OCI-LY3 (cell line): ENCODE data around the gene UBXN2A.

Experiments
- CTCF ChIP-seq: fragments of 200-600, 300-600 bp; sonication (generic); IDR thresholded peaks from 2 replicates; pipeline ENCODE4 v1.5.1; 2014; ENCODE audit warnings: antibody characterized with exemption, low read length, low read depth
- EZH2phosphoT487 ChIP-seq: fragments of 200-600 bp; shearing (Covaris generic); IDR thresholded peaks from 2 replicates; pipeline ENCODE4 v1.6.1; 2018; ENCODE audit warnings: antibody characterized with exemption, mixed run types, low read depth

DNA sequence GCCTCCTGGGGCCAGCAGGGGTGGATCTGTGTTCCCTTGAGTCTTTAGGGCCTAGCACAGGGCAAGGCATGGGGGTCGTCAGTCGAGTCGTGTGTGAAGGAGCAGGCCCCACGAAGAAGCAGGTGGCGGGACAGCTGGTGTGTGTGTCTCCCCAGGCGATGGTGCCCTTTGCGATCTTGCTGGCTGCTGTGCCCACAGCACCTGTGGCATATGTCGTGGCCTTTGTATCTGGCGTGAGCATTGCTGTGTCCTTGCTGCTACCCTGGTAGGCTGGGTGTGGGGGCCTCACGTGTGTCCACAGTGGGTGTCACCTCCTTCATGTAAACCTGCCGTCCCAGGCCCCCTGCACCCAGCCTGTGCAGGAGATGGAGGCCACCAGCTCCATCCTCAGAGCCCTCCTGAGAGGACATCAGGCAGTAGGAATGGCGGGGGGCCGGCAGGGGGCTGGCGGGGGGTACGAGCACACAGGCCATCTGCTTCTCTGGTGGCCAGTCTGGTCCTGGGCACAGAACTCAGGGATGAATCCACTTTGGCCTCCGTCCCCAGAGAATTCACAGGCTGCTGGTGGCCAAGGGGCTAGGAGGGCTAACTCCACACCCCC is 82.8 kb downstream of the UBXN2A start:
- TF ChIP-seq CTCF = no peak
- TF ChIP-seq EZH2phosphoT487 = no peak
